Measurements from ENCODE around the gene C6orf118.

DNA sequence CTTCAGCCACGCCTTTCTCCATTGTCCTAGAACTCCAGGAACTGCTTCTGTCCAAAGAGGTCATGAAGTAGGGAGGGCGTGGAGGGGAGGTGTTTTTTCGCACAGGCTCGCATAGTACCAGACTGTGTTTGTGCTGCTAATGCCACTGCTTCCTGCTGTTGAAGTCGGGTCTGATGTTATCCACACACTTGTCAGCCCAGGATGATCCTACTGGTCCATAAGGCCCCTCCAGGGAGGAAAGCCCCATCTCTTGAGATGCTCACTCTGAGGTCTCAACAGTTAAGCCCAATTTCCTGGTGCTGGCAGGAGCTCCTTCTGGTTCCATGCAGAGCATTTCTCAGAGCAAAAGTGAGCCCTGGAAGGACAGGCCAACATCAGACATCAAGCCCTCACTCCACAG lies 65.6 kb downstream of the C6orf118 start:
- TF ChIP-seq, protein P1, sequence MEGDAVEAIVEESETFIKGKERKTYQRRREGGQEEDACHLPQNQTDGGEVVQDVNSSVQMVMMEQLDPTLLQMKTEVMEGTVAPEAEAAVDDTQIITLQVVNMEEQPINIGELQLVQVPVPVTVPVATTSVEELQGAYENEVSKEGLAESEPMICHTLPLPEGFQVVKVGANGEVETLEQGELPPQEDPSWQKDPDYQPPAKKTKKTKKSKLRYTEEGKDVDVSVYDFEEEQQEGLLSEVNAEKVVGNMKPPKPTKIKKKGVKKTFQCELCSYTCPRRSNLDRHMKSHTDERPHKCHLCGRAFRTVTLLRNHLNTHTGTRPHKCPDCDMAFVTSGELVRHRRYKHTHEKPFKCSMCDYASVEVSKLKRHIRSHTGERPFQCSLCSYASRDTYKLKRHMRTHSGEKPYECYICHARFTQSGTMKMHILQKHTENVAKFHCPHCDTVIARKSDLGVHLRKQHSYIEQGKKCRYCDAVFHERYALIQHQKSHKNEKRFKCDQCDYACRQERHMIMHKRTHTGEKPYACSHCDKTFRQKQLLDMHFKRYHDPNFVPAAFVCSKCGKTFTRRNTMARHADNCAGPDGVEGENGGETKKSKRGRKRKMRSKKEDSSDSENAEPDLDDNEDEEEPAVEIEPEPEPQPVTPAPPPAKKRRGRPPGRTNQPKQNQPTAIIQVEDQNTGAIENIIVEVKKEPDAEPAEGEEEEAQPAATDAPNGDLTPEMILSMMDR (IDR thresholded peaks at IDR 0.05): no peak
- TF ChIP-seq POLR2A (IDR thresholded peaks at IDR 0.05): no peak

Data from Peyer's patch (tissue), 4 donors.